HG03064 (cell line): Measurements from ENCODE around the gene SPTB.

Source experiments
- ATAC-seq: cut with Tn5 transposase; IDR thresholded peaks from one replicate; pipeline ENCODE4 v1.9.1; 2021; ENCODE audit warnings: low read depth; ENCODE audit not compliant: unreplicated experiment

SPTB gene

GRCh38 chr14:64769096-64770020 lies 110.3 kb downstream of the SPTB start:
- no peak for ATAC-seq

- ATAC-seq: no peak
Observed at GRCh38 chr14:64768401-64769095, 111.2 kb downstream of the SPTB start.

GRCh38 chr14:64767215-64767964 lies 112.3 kb downstream of the SPTB start:
- ATAC-seq: no peak

GRCh38 chr14:64766430-64767151 lies 113.1 kb downstream of the SPTB start:
- ATAC-seq: no peak

GRCh38 chr14:64765740-64766302 lies 113.9 kb downstream of the SPTB start:
- ATAC-seq: no peak

- ATAC-seq: no peak
Observed at GRCh38 chr14:64764641-64765520, 114.8 kb downstream of the SPTB start.

GRCh38 chr14:64763801-64764621 lies 115.7 kb downstream of the SPTB start:
- no peak for ATAC-seq

GRCh38 chr14:64763085-64763782 lies 116.5 kb downstream of the SPTB start:
- ATAC-seq: no peak

- no peak for ATAC-seq
Observed at GRCh38 chr14:64762044-64763034, 117.4 kb downstream of the SPTB start.

- ATAC-seq: no peak
Observed at GRCh38 chr14:64761441-64762043, 118.2 kb downstream of the SPTB start.

GRCh38 chr14:64760916-64761315 lies 118.8 kb downstream of the SPTB start:
- no peak for ATAC-seq

GRCh38 chr14:64760146-64760755 lies 119.5 kb downstream of the SPTB start:
- no peak for ATAC-seq

GRCh38 chr14:64759555-64759938 lies 120.2 kb downstream of the SPTB start:
- no peak for ATAC-seq

GRCh38 chr14:64758691-64759554 lies 120.8 kb downstream of the SPTB start:
- ATAC-seq: no peak

GRCh38 chr14:64758025-64758521 lies 121.6 kb downstream of the SPTB start:
- no peak for ATAC-seq
